Common myeloid progenitor, CD34-positive (primary cell): ENCODE measurements around the gene KRT1. TPM values are rescaled to one million over a fixed set of nuclear protein-coding genes. Genes with fewer than 3 reads are reported as not detected.

Experiments
- CTCF ChIA-PET: fragments of 350-600 bp; sonication (Branson Sonifier 250); formaldehyde crosslinking; loops from one replicate; lab custom pipeline; 2021; ENCODE audit warnings: antibody characterized with exemption; lab: Charles Lee
- POLR2A ChIA-PET: fragments of 350-600 bp; sonication (Branson Sonifier 250); formaldehyde crosslinking; loops from one replicate; lab custom pipeline; 2021; ENCODE audit warnings: antibody characterized with exemption; lab: Charles Lee
- DNase-seq, 3 donors: peaks; one replicate each; pipeline versions ENCODE4 v3.0.0 to v3.0.0-alpha.2; 2013
- H3K27ac ChIP-seq, 2 experiments: 1 replicate in 1 of 2; 2 replicates in 1 of 2; pipeline ENCODE4 v1.7.0; 2013; ENCODE audit warnings: inconsistent platforms in 2 of 2, low read length in 2 of 2, mild to moderate bottlenecking in 2 of 2, low read depth in 1 of 2, moderate library complexity in 1 of 2; ENCODE audit not compliant: severe bottlenecking in 2 of 2, insufficient read depth in 1 of 2, poor library complexity in 1 of 2
- H3K27me3 ChIP-seq, 5 experiments: replicated peaks in 2 of 5; 1 replicate in 3 of 5; 2 replicates in 2 of 5; pipeline versions ENCODE4 v1.6.1 to v1.7.0; 2013; ENCODE audit warnings: low read length in 4 of 5, mild to moderate bottlenecking in 2 of 5, moderate library complexity in 2 of 5, inconsistent platforms in 1 of 5; ENCODE audit not compliant: insufficient read depth in 5 of 5, control insufficient read depth in 4 of 5
- H3K36me3 ChIP-seq, 4 experiments: 1 replicate in 2 of 4; 2 replicates in 2 of 4; pipeline versions ENCODE4 v1.6.1 to v1.7.0; 2013; ENCODE audit warnings: low read length in 3 of 4, control low read depth in 1 of 4, mild to moderate bottlenecking in 1 of 4; ENCODE audit not compliant: control insufficient read depth in 4 of 4, insufficient read depth in 4 of 4
- H3K4me1 ChIP-seq, 4 experiments: 1 replicate in 3 of 4; 2 replicates in 1 of 4; pipeline versions ENCODE4 v1.6.1 to v1.7.1; 2013; ENCODE audit warnings: low read length in 3 of 4, mild to moderate bottlenecking in 3 of 4, control low read depth in 1 of 4, inconsistent platforms in 1 of 4, moderate library complexity in 1 of 4; ENCODE audit not compliant: control insufficient read depth in 4 of 4, insufficient read depth in 4 of 4; ENCODE audit errors: control extremely low read depth in 1 of 4
- H3K4me3 ChIP-seq, 7 experiments: 1 replicate in 4 of 7; 2 replicates in 3 of 7; pipeline versions ENCODE4 v1.5.1 to v1.7.0; 2013; ENCODE audit warnings: mild to moderate bottlenecking in 7 of 7, low read length in 6 of 7, moderate library complexity in 6 of 7, inconsistent platforms in 2 of 7, low read depth in 2 of 7, control low read depth in 1 of 7; ENCODE audit not compliant: insufficient read depth in 4 of 7, control insufficient read depth in 1 of 7; ENCODE audit errors: extremely low read depth in 1 of 7
- H3K9me3 ChIP-seq, 5 experiments: 1 replicate in 4 of 5; 2 replicates in 1 of 5; pipeline versions ENCODE4 v1.6.1 to v1.7.1; 2013; ENCODE audit warnings: low read length in 4 of 5, mild to moderate bottlenecking in 2 of 5, inconsistent platforms in 1 of 5, low read depth in 1 of 5, moderate library complexity in 1 of 5; ENCODE audit not compliant: control insufficient read depth in 4 of 5, insufficient read depth in 2 of 5; ENCODE audit errors: control extremely low read depth in 1 of 5
- WGBS: methylation state at CpG from one replicate; pipeline ENCODE4 v1.1.5; 2013; ENCODE audit not compliant: insufficient coverage; 5-methylcytosine and 5-hydroxymethylcytosine counted together
- polyA plus RNA-seq: library from polyadenylated mRNA; unstranded; fragments of 120-200 nt; gene quantifications from one replicate; pipeline ENCODE4 v1.2.1, GENCODE V29; 2013

The KRT1 gene
- 1.9 TPM for polyA plus RNA-seq

GRCh38 chr12:52680363-52680762 is at the start of gene KRT1:
TSS of gene KRT1 (minus strand) at chr12:52680407. CDS start at chr12:52680348, 59 bp downstream.
- ChIA-PET POLR2A (interaction anchor here (0.7 kb wide), 1 partner anchor 797 kb away, joined by 3 read pairs; no protein-coding TSS in a partner anchor), CTCF (interaction anchor here (1.0 to 1.6 kb wide), 4 partner anchors 8 to 71 kb away, joined by 3 to 4 read pairs (median 4); no protein-coding TSS in a partner anchor)
- WGBS = no CpG with 5 or more reads among the region's 3 CpGs
- H3K4me3 ChIP-seq = no peak within 1 kb of the TSS
- DNase-seq = no peak
- no peaks in the 10 kb centered on the region for H3K36me3 ChIP-seq
- no peaks in the 10 kb centered on the region for H3K9me3 ChIP-seq
- peaks cover 0 to under 1% (median 0%) of the 10 kb centered on the region in 5 experiments for H3K27me3 ChIP-seq
- peaks cover 0 to 12% (median 7%) of the 10 kb centered on the region in 4 experiments for H3K4me1 ChIP-seq
- H3K27ac ChIP-seq = no peak within 1 kb of the TSS

GRCh38 chr12:52729147-52729546 is 48.9 kb upstream of the KRT1 start:
- 87% methylated on average over 10 of the region's 10 CpGs for WGBS
- H3K27me3 ChIP-seq = peaks cover 5 to 34% (median 16%) of the 10 kb centered on the region in 5 experiments
- CTCF ChIA-PET = no interaction called here
- no peaks in the 10 kb centered on the region for H3K36me3 ChIP-seq
- peaks cover 0 to 2% (median 0%) of the 10 kb centered on the region in 5 experiments for H3K9me3 ChIP-seq
- DNase-seq = no peak
- H3K27ac ChIP-seq = no peak overlapping the region
- H3K4me1 ChIP-seq = no peaks in the 10 kb centered on the region
- POLR2A ChIA-PET = no interaction called here
- no peak overlapping the region for H3K4me3 ChIP-seq

GRCh38 chr12:52728374-52728773 is 48.2 kb upstream of the KRT1 start:
- Histone ChIP-seq H3K4me3 (no peak overlapping the region), H3K27ac (no peak overlapping the region), H3K36me3 (no peaks in the 10 kb centered on the region), H3K27me3 (peaks cover 5 to 27% (median 16%) of the 10 kb centered on the region in 5 experiments), H3K4me1 (no peaks in the 10 kb centered on the region), H3K9me3 (peaks cover 0 to 2% (median 0%) of the 10 kb centered on the region in 5 experiments)
- CTCF ChIA-PET = interaction anchor here (1.9 kb wide), 1 partner anchor 10 kb away, joined by 4 read pairs; no protein-coding TSS in a partner anchor
- WGBS = 100% methylated on average over 1 of the region's 2 CpGs
- POLR2A ChIA-PET = no interaction called here
- no peak for DNase-seq

GRCh38 chr12:52727037-52727436 is 46.8 kb upstream of the KRT1 start:
- H3K9me3 ChIP-seq = peaks cover 0 to 2% (median 0%) of the 10 kb centered on the region in 5 experiments
- no peaks in the 10 kb centered on the region for H3K4me1 ChIP-seq
- ChIA-PET POLR2A (no interaction called here), CTCF (interaction anchor here (1.9 kb wide), 1 partner anchor 8 kb away, joined by 4 read pairs; no protein-coding TSS in a partner anchor)
- no peak for DNase-seq
- no peaks in the 10 kb centered on the region for H3K36me3 ChIP-seq
- peaks cover 5 to 16% (median 9%) of the 10 kb centered on the region in 5 experiments for H3K27me3 ChIP-seq
- WGBS = 95% methylated on average over 4 of the region's 4 CpGs
- no peak overlapping the region for H3K4me3 ChIP-seq
- H3K27ac ChIP-seq = no peak overlapping the region

GRCh38 chr12:52726451-52726850 is 46.2 kb upstream of the KRT1 start:
- no peak overlapping the region for H3K27ac ChIP-seq
- ChIA-PET POLR2A (no interaction called here), CTCF (no interaction called here)
- H3K36me3 ChIP-seq = no peaks in the 10 kb centered on the region
- H3K9me3 ChIP-seq = peaks cover 0 to 2% (median 0%) of the 10 kb centered on the region in 5 experiments
- no peaks in the 10 kb centered on the region for H3K4me1 ChIP-seq
- WGBS = 91% methylated on average over 1 of the region's 2 CpGs
- H3K4me3 ChIP-seq = no peak overlapping the region
- H3K27me3 ChIP-seq = peaks cover 5 to 16% (median 9%) of the 10 kb centered on the region in 5 experiments
- no peak for DNase-seq

GRCh38 chr12:52724384-52724783 is 44.2 kb upstream of the KRT1 start:
- Histone ChIP-seq H3K9me3 (peaks cover 0 to 2% (median 0%) of the 10 kb centered on the region in 5 experiments), H3K36me3 (no peaks in the 10 kb centered on the region), H3K27ac (no peak overlapping the region), H3K4me3 (no peak overlapping the region), H3K27me3 (peaks cover 0 to 7% (median 3%) of the 10 kb centered on the region in 5 experiments), H3K4me1 (no peaks in the 10 kb centered on the region)
- DNase-seq = no peak
- CTCF ChIA-PET = interaction anchor here (0.8 kb wide), 2 partner anchors 8 to 9 kb away, joined by 3 read pairs; no protein-coding TSS in a partner anchor
- POLR2A ChIA-PET = no interaction called here
- 100% methylated on average over 2 of the region's 3 CpGs for WGBS

- 75% methylated on average over 1 of the region's 2 CpGs for WGBS
- POLR2A ChIA-PET = no interaction called here
- CTCF ChIA-PET = no interaction called here
- H3K9me3 ChIP-seq = peaks cover 0 to 2% (median 0%) of the 10 kb centered on the region in 5 experiments
- no peaks in the 10 kb centered on the region for H3K4me1 ChIP-seq
- H3K27ac ChIP-seq = no peak overlapping the region
- no peak for DNase-seq
- H3K4me3 ChIP-seq = no peak overlapping the region
- H3K27me3 ChIP-seq = peaks cover 0 to 5% (median 0%) of the 10 kb centered on the region in 5 experiments
- H3K36me3 ChIP-seq = no peaks in the 10 kb centered on the region
Observed at GRCh38 chr12:52722680-52723079, 42.5 kb upstream of the KRT1 start.
